ENCODE measurements around the gene THNSL1. TPM values are rescaled to one million over a fixed set of nuclear protein-coding genes. Genes with fewer than 3 reads are reported as not detected.

THNSL1 gene
- total RNA-seq, 1 experiment from 2014 or later, result 4.2 TPM

GRCh38 chr10:25048450-25048849 is 32.0 kb downstream of the THNSL1 start:
- Histone ChIP-seq H3K9ac (ENCODE audit: extremely low read depth, insufficient read length, low read length) (no peak overlapping the region), H3K4me2 (ENCODE audit: insufficient read depth, insufficient read length, low read length) (no peak overlapping the region), H2AFZ (ENCODE audit: low read length) (no peak overlapping the region), H2BK120ac (ENCODE audit: low read depth, low read length, poor library complexity, severe bottlenecking) (no peak overlapping the region), H4K91ac (ENCODE audit: insufficient read length, low read depth, low read length) (no peak overlapping the region), H3K79me1 (ENCODE audit: insufficient read depth, low read depth, low read length, poor library complexity, severe bottlenecking) (no peaks in the 10 kb centered on the region), H2AK5ac (ENCODE audit: insufficient read length, low read length) (no peak overlapping the region), H3K27me3 (ENCODE audit: insufficient read depth, low read length) (no peaks in the 10 kb centered on the region), H3K79me2 (ENCODE audit: insufficient read depth, low read length) (no peaks in the 10 kb centered on the region), H4K5ac (ENCODE audit: insufficient read length, low read depth, low read length) (no peak overlapping the region), H4K20me1 (ENCODE audit: control insufficient read depth, insufficient read depth, insufficient read length) (no peaks in the 10 kb centered on the region), H2BK15ac (ENCODE audit: low read depth, low read length) (no peak overlapping the region), H2BK20ac (ENCODE audit: low read depth, low read length, poor library complexity, severe bottlenecking) (no peak overlapping the region), H3K56ac (ENCODE audit: insufficient read length, low read depth, low read length) (no peak overlapping the region), H3K18ac (ENCODE audit: insufficient read length, low read depth, low read length) (no peak overlapping the region), H3K4ac (ENCODE audit: low read depth, low read length) (no peak overlapping the region), H3K14ac (ENCODE audit: insufficient read depth, low read length) (no peak overlapping the region), H4K8ac (replicated peaks; ENCODE audit: insufficient read length, low read depth, low read length) (no peak overlapping the region), H3K23me2 (ENCODE audit: insufficient read length, low read depth, low read length, poor library complexity, severe bottlenecking) (no peaks in the 10 kb centered on the region), H3K27ac (ENCODE audit: insufficient read length, low read depth, low read length) (no peak overlapping the region), H2BK5ac (ENCODE audit: insufficient read length, low read length) (no peak overlapping the region), H3K4me1 (ENCODE audit: insufficient read depth, low read length) (no peaks in the 10 kb centered on the region), H2BK12ac (ENCODE audit: insufficient read length, low read depth, low read length) (no peak overlapping the region), H3K9me3 (ENCODE audit: control insufficient read depth, low read depth, low read length) (no peaks in the 10 kb centered on the region), H3T11ph (ENCODE audit: low read length) (no peak overlapping the region), H3K23ac (ENCODE audit: insufficient read length, low read depth, low read length) (no peak overlapping the region)
- DNase-seq, result no peak
- WGBS (ENCODE audit: extremely low coverage, insufficient read length, low lambda C conversion rate), result no CpG with 5 or more reads among the region's 5 CpGs
- no peak overlapping the region for H3K4me3 Mint-ChIP-seq
- TF ChIP-seq CTCF (conservative IDR thresholded peaks at IDR 0.05), result no peak
- no peak overlapping the region; a peak in 1 of 7 replicates for H3K27ac Mint-ChIP-seq
- no peaks in the 10 kb centered on the region for H3K4me1 Mint-ChIP-seq
- peaks cover 0 to 2% (median 0%) of the 10 kb centered on the region in 3 experiments; a peak in 1 of 7 replicates for H3K36me3 Mint-ChIP-seq (ENCODE audit: insufficient read depth in 1 of 3, low read depth in 3 of 3)
- H3K9me3 Mint-ChIP-seq, result peaks cover 0 to 2% of the 10 kb centered on the region in 2 experiments; a peak in 2 of 5 replicates
- H3K27me3 Mint-ChIP-seq (ENCODE audit: low read depth), result peaks cover 4% of the 10 kb centered on the region

Measured in H9 (cell line).